Measurements from ENCODE around the gene C16orf74.

The C16orf74 gene

DNA sequence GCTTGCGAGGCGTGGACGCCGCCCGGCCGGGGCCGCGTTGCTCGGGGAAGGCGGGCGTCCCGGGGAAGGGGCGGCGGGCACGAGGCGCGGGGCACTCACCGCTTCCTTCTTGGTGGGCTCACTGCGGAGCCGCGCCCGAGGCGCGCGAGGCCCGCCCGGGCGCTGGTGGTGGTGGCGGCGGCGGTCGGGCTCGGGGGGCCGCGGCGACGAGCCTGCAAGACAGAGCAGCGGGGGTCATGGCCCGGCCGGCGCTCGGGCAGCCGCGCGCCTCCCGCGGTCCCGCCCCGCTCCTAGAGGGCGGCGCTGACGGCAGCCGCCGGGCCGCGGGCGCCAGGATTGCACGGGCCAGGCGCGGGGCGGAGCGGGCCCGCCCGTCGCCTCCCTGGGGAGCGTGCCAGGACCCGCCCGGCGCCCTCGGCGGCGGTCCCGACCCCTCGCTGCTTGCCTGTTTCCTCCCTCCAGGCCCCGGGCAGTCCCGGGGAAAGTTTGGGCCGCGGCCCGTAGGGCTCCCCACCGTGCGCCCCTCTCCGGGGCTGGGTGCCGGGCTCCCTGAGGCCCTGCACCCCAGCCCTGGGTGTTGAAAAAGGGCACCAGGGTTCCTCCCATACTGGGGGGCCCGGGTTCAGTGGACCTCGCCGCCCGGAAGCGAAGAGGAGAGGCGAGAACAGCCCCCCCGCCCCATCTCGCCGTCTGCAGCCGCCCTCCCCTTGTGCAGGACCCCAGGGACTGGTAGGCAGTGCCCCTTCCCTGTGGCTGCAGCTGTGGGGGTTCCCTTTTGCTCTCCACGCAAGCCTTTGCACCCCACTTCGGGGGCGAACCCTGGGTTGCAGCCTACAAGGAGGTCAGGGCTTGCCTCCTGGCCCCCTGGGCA is at the start of gene C16orf74:
Gene C16orf74 (minus strand): TSS at position 270 of the 871 bp plus-strand sequence. CDS start 15,879 bp downstream, outside the sequence.
- DNase-seq = peak; percentile 30
- H3K4me1 Mint-ChIP-seq = peaks cover 11% of the 10 kb centered on the region
- CTCF ChIA-PET = no interaction called here
- H3K27ac Mint-ChIP-seq = no peak within 1 kb of the TSS
- H3K36me3 Mint-ChIP-seq = no peaks in the 10 kb centered on the region
- no peaks in the 10 kb centered on the region for H3K9me3 Mint-ChIP-seq
- H3K27me3 Mint-ChIP-seq = peaks cover 80% of the 10 kb centered on the region
- H3K4me3 Mint-ChIP-seq = peak within 1 kb of the TSS; percentile 66

GRCh38 chr16:85800321-85800669 is 49.4 kb upstream of the C16orf74 start:
- H3K4me3 Mint-ChIP-seq = peak overlapping the region; percentile 86
- CTCF ChIA-PET = interaction anchor here (1.0 to 2.0 kb wide), 2 partner anchors 19 to 188 kb away, joined by 3 to 5 read pairs; no protein-coding TSS in a partner anchor
- no peaks in the 10 kb centered on the region for H3K9me3 Mint-ChIP-seq
- no peaks in the 10 kb centered on the region for H3K27me3 Mint-ChIP-seq
- peak overlapping the region; percentile 90 for H3K27ac Mint-ChIP-seq
- H3K36me3 Mint-ChIP-seq = peaks cover 47% of the 10 kb centered on the region
- H3K4me1 Mint-ChIP-seq = peaks cover 51% of the 10 kb centered on the region
- DNase-seq = no peak

- Mint-ChIP-seq H3K4me1 (peaks cover 53% of the 10 kb centered on the region), H3K36me3 (peaks cover 42% of the 10 kb centered on the region), H3K27me3 (no peaks in the 10 kb centered on the region), H3K27ac (peak within 1 kb of the TSS; percentile 95), H3K4me3 (peak within 1 kb of the TSS; percentile 90), H3K9me3 (no peaks in the 10 kb centered on the region)
- peak; percentile 95 for DNase-seq
- CTCF ChIA-PET = interaction anchor here (1.0 to 2.0 kb wide), 2 partner anchors 20 to 189 kb away, joined by 3 to 5 read pairs; no protein-coding TSS in a partner anchor
Observed at GRCh38 chr16:85799497-85800320, 48.8 kb upstream of the C16orf74 start, which contains the start of the genes COX4I1 and EMC8. COX4I1 (plus strand) TSS chr16:85799695; CDS start chr16:85801206, 1,511 bp downstream. EMC8 (minus strand) TSS chr16:85799544; CDS start chr16:85799295, 249 bp downstream.

GRCh38 chr16:85798901-85799496 is 48.1 kb upstream of the C16orf74 start:
- peak overlapping the region; percentile 90 for H3K4me3 Mint-ChIP-seq
- no peaks in the 10 kb centered on the region for H3K27me3 Mint-ChIP-seq
- DNase-seq = peak; percentile 65
- peaks cover 41% of the 10 kb centered on the region for H3K36me3 Mint-ChIP-seq
- H3K27ac Mint-ChIP-seq = peak overlapping the region; percentile 95
- H3K4me1 Mint-ChIP-seq = peaks cover 53% of the 10 kb centered on the region
- no peaks in the 10 kb centered on the region for H3K9me3 Mint-ChIP-seq
- CTCF ChIA-PET = no interaction called here

DNA sequence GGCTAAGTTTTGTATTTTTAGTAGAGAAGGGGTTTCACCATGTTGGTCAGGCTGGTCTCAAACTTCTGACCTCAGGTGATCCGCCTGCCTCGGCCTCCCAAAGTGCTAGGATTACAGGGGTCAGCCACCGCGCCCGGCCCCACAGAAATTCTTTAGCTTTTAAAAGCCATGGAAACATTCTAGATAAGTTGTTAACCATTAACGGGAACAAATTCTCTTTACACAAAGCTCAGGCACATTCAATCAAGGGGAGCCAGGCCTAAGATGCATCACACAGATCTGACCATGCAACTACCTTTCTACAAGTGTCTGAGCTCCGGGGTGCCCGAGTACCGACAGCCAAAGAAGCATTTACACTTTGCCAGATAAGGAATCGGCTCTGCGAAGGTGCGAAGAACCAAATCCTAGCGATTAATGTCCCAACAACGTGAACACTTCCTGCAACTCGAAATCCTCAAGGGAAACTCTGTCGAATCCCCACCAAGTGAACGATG is 47.4 kb upstream of the C16orf74 start:
- H3K9me3 Mint-ChIP-seq = no peaks in the 10 kb centered on the region
- CTCF ChIA-PET = no interaction called here
- peak overlapping the region; percentile 84 for H3K27ac Mint-ChIP-seq
- H3K36me3 Mint-ChIP-seq = peaks cover 35% of the 10 kb centered on the region
- peak overlapping the region; percentile 90 for H3K4me3 Mint-ChIP-seq
- peaks cover 51% of the 10 kb centered on the region for H3K4me1 Mint-ChIP-seq
- H3K27me3 Mint-ChIP-seq = no peaks in the 10 kb centered on the region
- no peak for DNase-seq

DNA sequence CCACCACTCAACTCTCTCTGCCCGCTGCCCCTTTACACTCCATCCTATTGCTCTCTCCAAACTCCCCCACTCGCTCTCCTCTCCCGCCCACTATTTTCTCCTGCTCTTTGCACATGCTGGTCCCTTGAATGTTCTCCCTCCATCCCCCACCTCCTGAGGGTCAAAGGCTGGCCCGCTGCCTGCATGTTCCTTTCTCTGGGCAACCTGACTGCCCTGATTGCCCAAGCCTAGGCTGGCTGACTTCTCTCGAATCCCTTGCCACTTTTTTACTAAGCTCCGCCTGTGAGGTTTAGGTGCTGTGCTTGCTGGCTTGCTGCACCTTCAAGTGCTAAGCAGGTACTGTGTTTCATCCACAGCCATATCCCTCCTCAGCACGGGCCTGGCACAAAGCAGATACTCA is 45.7 kb upstream of the C16orf74 start:
- Mint-ChIP-seq H3K4me3 (no peak overlapping the region), H3K9me3 (no peaks in the 10 kb centered on the region), H3K36me3 (peaks cover 33% of the 10 kb centered on the region), H3K4me1 (peaks cover 45% of the 10 kb centered on the region), H3K27me3 (no peaks in the 10 kb centered on the region), H3K27ac (no peak overlapping the region)
- DNase-seq = no peak
- CTCF ChIA-PET = interaction anchor here (0.8 kb wide), 1 partner anchor 36 kb away, joined by 3 read pairs; no protein-coding TSS in a partner anchor

- Mint-ChIP-seq H3K27ac (no peak overlapping the region), H3K4me3 (no peak overlapping the region), H3K4me1 (peaks cover 43% of the 10 kb centered on the region)
Observed at GRCh38 chr16:85796152-85796551, 45.3 kb upstream of the C16orf74 start.

DNA sequence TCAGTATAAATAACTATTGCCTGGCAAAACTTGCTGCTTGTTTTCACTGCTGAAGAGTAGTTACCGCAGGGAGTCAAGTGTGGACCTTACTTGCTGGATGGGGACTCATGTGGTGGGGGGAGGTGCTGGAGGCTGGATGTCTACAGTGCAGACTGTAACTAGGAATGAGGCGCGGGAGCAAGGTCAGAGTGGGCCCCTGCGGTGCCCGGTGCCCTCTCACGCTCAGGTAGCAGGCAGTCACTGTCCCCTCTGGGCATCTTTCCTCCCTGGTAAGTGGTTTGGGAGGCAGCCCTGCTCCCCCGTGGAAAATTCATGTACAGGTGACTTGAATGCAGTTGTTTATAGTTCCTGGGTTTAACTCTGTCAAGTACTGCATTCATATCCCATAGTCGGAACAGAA is 43.8 kb upstream of the C16orf74 start:
- CTCF ChIA-PET = no interaction called here
- no peak overlapping the region for H3K4me3 Mint-ChIP-seq
- H3K27me3 Mint-ChIP-seq = no peaks in the 10 kb centered on the region
- DNase-seq = no peak
- peaks cover 42% of the 10 kb centered on the region for H3K4me1 Mint-ChIP-seq
- no peaks in the 10 kb centered on the region for H3K9me3 Mint-ChIP-seq
- H3K27ac Mint-ChIP-seq = no peak overlapping the region
- H3K36me3 Mint-ChIP-seq = peaks cover 41% of the 10 kb centered on the region

More at GRCh38 chr16:85796152-85796551, 45.3 kb upstream of the C16orf74 start:
- Mint-ChIP-seq H3K36me3 (peaks cover 32% of the 10 kb centered on the region), H3K9me3 (no peaks in the 10 kb centered on the region), H3K27me3 (no peaks in the 10 kb centered on the region)
- no peak for DNase-seq
- CTCF ChIA-PET = no interaction called here

GRCh38 chr16:85793662-85794298 is 42.9 kb upstream of the C16orf74 start:
- peaks cover 46% of the 10 kb centered on the region for H3K36me3 Mint-ChIP-seq
- no peak overlapping the region for H3K27ac Mint-ChIP-seq
- no peaks in the 10 kb centered on the region for H3K27me3 Mint-ChIP-seq
- H3K9me3 Mint-ChIP-seq = no peaks in the 10 kb centered on the region
- peaks cover 48% of the 10 kb centered on the region for H3K4me1 Mint-ChIP-seq
- CTCF ChIA-PET = no interaction called here
- no peak for DNase-seq
- no peak overlapping the region for H3K4me3 Mint-ChIP-seq

DNA sequence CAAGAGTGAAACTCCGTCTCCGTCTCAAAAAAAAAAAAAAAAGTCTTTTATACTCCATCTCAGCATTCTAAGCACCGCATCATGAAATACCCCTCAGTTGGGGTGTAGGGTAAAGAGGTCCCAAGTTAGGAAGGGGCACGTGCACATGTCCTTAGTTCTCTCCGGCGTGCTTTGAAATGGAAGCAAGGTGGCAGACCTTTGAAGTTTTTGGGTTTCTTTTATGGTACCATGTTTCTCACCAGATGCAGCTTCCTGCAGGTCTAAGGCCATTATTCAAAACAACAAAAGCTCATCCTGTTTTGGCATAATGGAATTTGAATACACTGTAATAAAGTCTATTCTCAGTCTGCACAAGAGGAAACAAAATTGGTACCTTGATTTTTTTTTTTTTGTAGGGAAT is 38.9 kb upstream of the C16orf74 start:
- H3K4me3 Mint-ChIP-seq = no peak overlapping the region
- H3K27ac Mint-ChIP-seq = peak overlapping the region; percentile 60
- no peaks in the 10 kb centered on the region for H3K27me3 Mint-ChIP-seq
- no peaks in the 10 kb centered on the region for H3K9me3 Mint-ChIP-seq
- DNase-seq = no peak
- CTCF ChIA-PET = interaction anchor here (0.7 kb wide), 1 partner anchor 31 kb away, joined by 3 read pairs; no protein-coding TSS in a partner anchor
- H3K4me1 Mint-ChIP-seq = peaks cover 22% of the 10 kb centered on the region
- peaks cover 47% of the 10 kb centered on the region for H3K36me3 Mint-ChIP-seq

- CTCF ChIA-PET = no interaction called here
- no peaks in the 10 kb centered on the region for H3K9me3 Mint-ChIP-seq
- no peak overlapping the region for H3K4me3 Mint-ChIP-seq
- peaks cover 22% of the 10 kb centered on the region for H3K4me1 Mint-ChIP-seq
- H3K27me3 Mint-ChIP-seq = no peaks in the 10 kb centered on the region
- H3K27ac Mint-ChIP-seq = no peak overlapping the region
- no peak for DNase-seq
- H3K36me3 Mint-ChIP-seq = peaks cover 45% of the 10 kb centered on the region
Observed at GRCh38 chr16:85788819-85789218, 37.9 kb upstream of the C16orf74 start.

- DNase-seq = no peak
- H3K27me3 Mint-ChIP-seq = no peaks in the 10 kb centered on the region
- peaks cover 17% of the 10 kb centered on the region for H3K4me1 Mint-ChIP-seq
- no peaks in the 10 kb centered on the region for H3K9me3 Mint-ChIP-seq
- peaks cover 36% of the 10 kb centered on the region for H3K36me3 Mint-ChIP-seq
- CTCF ChIA-PET = no interaction called here
- H3K4me3 Mint-ChIP-seq = no peak overlapping the region
- no peak overlapping the region for H3K27ac Mint-ChIP-seq
Observed at GRCh38 chr16:85785927-85786326, 35.0 kb upstream of the C16orf74 start.

GRCh38 chr16:85784813-85785212 is 33.9 kb upstream of the C16orf74 start:
- Mint-ChIP-seq H3K4me3 (no peak overlapping the region), H3K9me3 (no peaks in the 10 kb centered on the region), H3K27ac (no peak overlapping the region), H3K4me1 (peaks cover 8% of the 10 kb centered on the region), H3K27me3 (no peaks in the 10 kb centered on the region), H3K36me3 (peaks cover 35% of the 10 kb centered on the region)
- no peak for DNase-seq
- CTCF ChIA-PET = no interaction called here
